Heart right ventricle (tissue), 16 donors: Measurements from ENCODE around the gene GPC3. TPM values are rescaled to one million over a fixed set of nuclear protein-coding genes. Genes with fewer than 3 reads are reported as not detected.

ENCODE experiments used
- ATAC-seq, 8 donors: fragments of 200-7000 bp; cut with Tn5 transposase; one replicate each; pipeline ENCODE4 v1.9.1; 2020; ENCODE audit warnings: mild to moderate bottlenecking in 8 of 8, moderate library complexity in 8 of 8, moderate number of reproducible peaks in 1 of 8
- DNase-seq, 2 donors: peaks; one replicate each; pipeline ENCODE4 v3.0.0-alpha.2; 2020
- H3K27ac ChIP-seq, 10 donors: fragments of 200-600 bp; sonication (generic) in 2 of 10; one replicate each; pipeline versions ENCODE4 v1.5.0 to v1.8.0; 2020 to 2022; ENCODE audit warnings: mild to moderate bottlenecking in 3 of 10
- H3K27me3 ChIP-seq, 7 donors: fragments of 200-600 bp; one replicate each; pipeline ENCODE4 v1.8.0; 2021 to 2022; ENCODE audit warnings: mild to moderate bottlenecking in 2 of 7
- H3K36me3 ChIP-seq, 9 donors: fragments of 200-600 bp; sonication (generic) in 1 of 9; one replicate each; pipeline versions ENCODE4 v1.5.0 to v1.8.0; 2020 to 2022; ENCODE audit warnings: mild to moderate bottlenecking in 2 of 9
- H3K4me1 ChIP-seq, 9 donors: fragments of 200-600 bp; sonication (generic) in 1 of 9; one replicate each; pipeline versions ENCODE4 v1.5.0 to v1.8.0; 2020 to 2022; ENCODE audit warnings: mild to moderate bottlenecking in 4 of 9
- H3K4me3 ChIP-seq, 10 donors: fragments of 200-600 bp; sonication (generic) in 2 of 10; one replicate each; pipeline versions ENCODE4 v1.5.0 to v1.8.0; 2020 to 2022; ENCODE audit warnings: mild to moderate bottlenecking in 7 of 10, moderate library complexity in 2 of 10
- H3K9me3 ChIP-seq, 11 donors: fragments of 200-600 bp in 10 of 11; sonication (generic) in 2 of 11; one replicate each; pipeline versions ENCODE4 v1.5.0 to v1.8.0; 2013 to 2022; ENCODE audit warnings: mild to moderate bottlenecking in 2 of 11, control low read depth in 1 of 11, moderate library complexity in 1 of 11
- CTCF ChIP-seq, 9 donors: fragments of 200-600 bp; sonication (generic) in 2 of 9; IDR thresholded peaks; one replicate each; pipeline versions ENCODE4 v1.5.0 to v1.8.0; 2021 to 2022; ENCODE audit warnings: antibody characterized with exemption in 9 of 9, mild to moderate bottlenecking in 5 of 9, moderate library complexity in 1 of 9
- WGBS, 2 donors: extraction: QIAGEN DNeasy Blood & Tissue Kit; methylation state at CpG; one replicate each; pipeline ENCODE4 v1.1.7; 2013; ENCODE audit warnings: inconsistent platforms in 1 of 2; 5-methylcytosine and 5-hydroxymethylcytosine counted together
- intact Hi-C, 10 donors: fragments of 100-400 bp; cut with DNase I; formaldehyde crosslinking; loops; one replicate each; pipeline versions ENCODE4 v1.11.1 to v1.14.2; 2022
- polyA plus RNA-seq, 2 donors: library from polyadenylated mRNA; stranded (reverse); fragments of 200-250 nt; gene quantifications; one replicate each; pipeline ENCODE4 v1.2.3, GENCODE V29; 2013
- total RNA-seq, 10 donors: library from RNA; stranded (reverse); fragmentation: NEBNext Ultra II Directional in 3 of 10; extraction: Animal tissue kit (Norgen Biotek cat#: 25700) in 3 of 10; gene quantifications; one replicate each; pipeline versions ENCODE4 v1.2.1 to v1.2.4, GENCODE V29; 2021 to 2023
- donor health status: Arrhythmogenic right ventricular cardiomyopathy.
- donor health status: ischemic (EF 13 %, LVEDD 7.1; RV severe dilation, severe dysfunction).
- donor health status: healthy with polysubstance abuse.
- donor health status: DM: no; HTN: yes; CAD: no.
- donor health status: DM: no; HTN: no; CAD: no.
- donor health status: ischemic (EF 25% LVEDD 6.9; RV normal size, moderate dysfunction).
- donor health status: ischemic (EF 25% LVEDD 5.7; RV mildly dilated, moderate dysfunction).
- donor health status: healthy.
- donor health status: DM: yes; HTN: yes; CAD: no.
- donor health status: Ischemic cardiomyopathy.
- donor health status: ischemic (EF 35%, LVEDD 5.7; RV mildly dilated, moderate dysfunction).
- donor health status: nonischemic (EF 11% LVEDD 7.7; RV severe dilation, severe dysfunction).
- donor health status: DM: yes; HTN: yes; CAD: no.
- donor health status: PGD.
- donor health status: ischemic (EF 29% LVEDD 5.4; RV normal size, mild dysfunction).
- donor health status: nonischemic (EF 23%, LVEDD 6.1; RV moderate dilation, normal function).

Gene GPC3
- total and polyA plus RNA-seq, 12 donors, result 0.66 to 5.6 (median 3.4) TPM

GRCh38 chrX:133601116-133601515, 384.3 kb downstream of the GPC3 start:
- WGBS, 2 donors, result 88 to 95% methylated on average over 4 of the region's 4 CpGs
- Histone ChIP-seq H3K27me3 (peaks cover 0 to 34% (median 0%) of the 10 kb centered on the region in 7 donors), H3K9me3 (no peaks in the 10 kb centered on the region), H3K36me3 (no peaks in the 10 kb centered on the region), H3K4me3 (no peak overlapping the region), H3K4me1 (no peaks in the 10 kb centered on the region), H3K27ac (no peak overlapping the region)
- ATAC-seq (no peak), DNase-seq (no peak)
- no peak for TF ChIP-seq CTCF (IDR thresholded peaks at IDR 0.05)
- intact Hi-C loops, result no loop called here

GRCh38 chrX:133600536-133600935, 384.9 kb downstream of the GPC3 start:
- peaks cover 0 to 34% (median 0%) of the 10 kb centered on the region in 7 donors for H3K27me3 ChIP-seq
- H3K27ac ChIP-seq, result no peak overlapping the region
- ATAC-seq, result no peak
- WGBS, 2 donors, result 92 to 100% methylated on average over 1 of the region's 1 CpG
- H3K4me3 ChIP-seq, result no peak overlapping the region
- H3K36me3 ChIP-seq, result no peaks in the 10 kb centered on the region
- no peak for DNase-seq
- H3K9me3 ChIP-seq, result no peaks in the 10 kb centered on the region
- intact Hi-C loops, result no loop called here
- no peak for TF ChIP-seq CTCF (IDR thresholded peaks at IDR 0.05)
- H3K4me1 ChIP-seq, result no peaks in the 10 kb centered on the region

GRCh38 chrX:133598601-133599335, 386.6 kb downstream of the GPC3 start:
- WGBS, 2 donors, result 78 to 80% methylated on average over 2 of the region's 2 CpGs
- DNase-seq, result no peak

GRCh38 chrX:133594156-133594555, 391.2 kb downstream of the GPC3 start:
- Histone ChIP-seq H3K27me3 (peaks cover 0 to 17% (median 0%) of the 10 kb centered on the region in 7 donors), H3K4me1 (no peaks in the 10 kb centered on the region), H3K27ac (no peak overlapping the region), H3K36me3 (no peaks in the 10 kb centered on the region), H3K4me3 (no peak overlapping the region), H3K9me3 (no peaks in the 10 kb centered on the region)
- TF ChIP-seq CTCF (IDR thresholded peaks at IDR 0.05), result no peak
- DNase-seq, result no peak
- intact Hi-C loops, result no loop called here
- WGBS, 2 donors, result 86 to 96% methylated on average over 3 of the region's 3 CpGs
- ATAC-seq, result no peak

More at GRCh38 chrX:133598601-133599335, 386.6 kb downstream of the GPC3 start:
- Histone ChIP-seq H3K27ac (no peak overlapping the region), H3K9me3 (no peaks in the 10 kb centered on the region), H3K4me3 (no peak overlapping the region), H3K27me3 (peaks cover 0 to 23% (median 0%) of the 10 kb centered on the region in 7 donors), H3K4me1 (no peaks in the 10 kb centered on the region), H3K36me3 (no peaks in the 10 kb centered on the region)
- TF ChIP-seq CTCF (IDR thresholded peaks at IDR 0.05), result no peak
- ATAC-seq, result no peak
- intact Hi-C loops, result no loop called here
